ENCODE data around the gene TRNAU1AP.
"Not testable (repeated sequence)": the region's sequence is repeated elsewhere in the genome, so short reads cannot be mapped to it uniquely, and the experiment has no call there.

TRNAU1AP gene

DNA sequence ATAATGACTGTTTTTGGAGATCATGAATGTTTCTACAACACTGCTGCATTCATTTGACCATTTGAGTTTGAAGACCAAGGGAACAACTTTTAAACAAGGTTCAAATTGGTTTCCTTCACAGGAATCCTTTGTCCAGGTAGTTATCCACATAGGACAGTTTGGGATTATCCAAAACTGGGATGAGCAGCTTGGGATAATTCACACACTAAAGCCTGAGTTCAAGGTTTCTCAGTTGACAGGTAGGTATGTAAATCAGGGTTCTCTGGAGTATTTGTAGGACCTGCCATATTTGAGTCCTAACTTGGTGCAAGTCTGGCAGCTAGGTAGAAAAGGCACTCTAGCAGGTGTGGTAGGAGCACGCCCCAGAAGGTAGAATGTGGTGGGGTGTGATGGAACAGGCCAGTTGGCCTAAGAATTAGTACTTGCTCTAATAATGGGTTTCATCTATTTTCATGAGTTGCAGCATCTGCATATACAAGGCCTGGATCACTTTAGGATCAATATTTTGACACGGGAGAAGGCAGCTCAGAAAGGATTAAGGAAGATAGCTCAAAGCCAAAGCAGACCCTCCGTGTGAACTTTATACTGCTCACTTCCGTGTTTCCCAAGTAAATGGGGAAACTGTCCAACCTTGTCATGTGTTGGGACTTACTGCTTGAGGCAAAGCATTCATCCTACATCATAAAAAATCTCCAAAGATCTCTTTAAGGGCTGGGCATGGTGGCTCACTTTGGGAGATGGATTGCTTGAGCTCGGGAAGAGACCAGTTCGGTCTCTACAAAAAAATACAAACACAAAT lies 25.1 kb downstream of the TRNAU1AP start:
- DNase-seq (ENCODE audit: low read depth): no peak

DNA sequence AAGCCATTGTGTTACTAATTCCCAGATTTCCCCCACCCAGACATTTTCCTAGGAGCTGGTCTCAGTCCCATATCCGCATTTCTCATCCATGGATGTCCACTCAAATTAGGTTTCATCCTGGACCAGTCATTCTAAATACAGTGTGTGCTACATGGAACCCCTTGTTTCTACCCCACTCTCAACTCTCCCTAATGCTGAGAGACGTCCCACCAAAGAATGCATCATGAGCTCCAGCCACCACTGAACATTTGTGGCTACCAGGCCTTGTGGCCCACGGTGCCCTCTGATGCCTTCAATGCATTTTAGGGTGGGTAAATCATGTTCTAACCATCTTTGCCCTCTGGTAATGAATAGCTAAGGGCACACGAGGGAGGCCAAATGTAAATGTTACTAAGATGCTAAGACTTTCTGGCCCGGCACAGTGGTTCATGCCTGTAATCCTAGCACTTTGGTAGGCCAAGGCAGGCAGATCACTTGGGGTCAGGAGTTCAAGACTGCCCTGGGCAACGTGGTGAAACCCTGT lies 25.9 kb downstream of the TRNAU1AP start:
- no peak for DNase-seq (ENCODE audit: low read depth)

GRCh38 chr1:28579401-28579800 lies 26.5 kb downstream of the TRNAU1AP start:
- no peak for DNase-seq (ENCODE audit: low read depth)

GRCh38 chr1:28580722-28581530 lies 28.0 kb downstream of the TRNAU1AP start:
- no peak for DNase-seq (ENCODE audit: low read depth)

GRCh38 chr1:28581531-28582247 lies 28.8 kb downstream of the TRNAU1AP start:
- DNase-seq (ENCODE audit: low read depth): peak; percentile 68

DNA sequence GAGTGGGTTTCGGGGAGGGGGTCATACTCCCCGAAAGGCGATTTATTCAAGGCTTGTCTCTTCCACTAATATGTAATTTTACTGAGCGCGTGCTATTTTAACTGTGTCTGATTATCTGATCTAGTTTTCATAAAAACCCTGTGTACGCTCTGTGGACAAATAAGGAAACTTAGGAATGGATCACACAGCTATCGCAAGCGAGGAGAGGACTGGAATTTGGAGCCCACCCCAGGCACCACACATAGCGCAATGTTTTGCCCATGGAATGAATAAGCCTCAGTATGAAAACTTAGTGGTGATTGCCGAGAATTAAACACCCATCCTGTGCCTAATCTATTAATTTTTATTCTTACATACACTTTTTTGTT lies 29.3 kb downstream of the TRNAU1AP start:
- no peak for DNase-seq (ENCODE audit: low read depth)

DNA sequence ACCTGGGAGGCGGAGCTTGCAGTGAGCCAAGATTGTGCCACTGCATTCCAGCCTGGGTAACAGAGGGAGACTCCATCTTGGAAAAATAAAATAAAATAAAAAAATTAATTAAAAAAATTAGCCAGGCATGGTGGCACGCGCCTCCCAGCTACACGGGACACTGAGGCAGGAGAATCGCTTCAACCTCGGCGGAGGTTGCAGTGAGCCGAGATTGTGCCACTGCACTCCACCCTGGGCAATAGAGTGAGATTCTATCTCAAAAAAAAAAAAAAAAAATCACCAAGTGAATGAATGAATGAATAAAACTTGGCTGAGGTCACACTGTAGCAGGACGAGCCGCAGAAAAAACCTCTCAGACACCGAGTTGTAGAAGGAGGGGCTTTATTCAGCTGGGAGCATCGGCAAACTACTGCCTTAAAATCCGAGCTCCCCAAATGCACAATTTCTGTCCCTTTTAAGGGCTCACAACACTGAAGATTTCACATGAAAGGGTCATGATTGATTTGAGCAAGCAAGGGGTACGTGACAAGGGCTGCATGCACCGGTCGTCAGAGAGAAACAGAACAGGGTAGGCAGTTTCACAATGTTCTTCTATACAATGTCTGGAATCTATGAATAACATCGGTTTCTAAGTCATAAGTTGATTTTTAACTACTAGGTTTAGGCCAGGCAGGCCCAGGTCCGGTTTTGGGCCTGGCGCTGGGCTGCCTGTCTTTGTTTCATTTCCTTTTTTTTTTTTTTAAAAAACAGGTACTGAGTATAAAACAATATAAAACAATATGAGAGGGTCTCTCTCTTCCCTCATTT lies 33.9 kb downstream of the TRNAU1AP start:
- DNase-seq (ENCODE audit: low read depth): not testable (repeated sequence)

DNA sequence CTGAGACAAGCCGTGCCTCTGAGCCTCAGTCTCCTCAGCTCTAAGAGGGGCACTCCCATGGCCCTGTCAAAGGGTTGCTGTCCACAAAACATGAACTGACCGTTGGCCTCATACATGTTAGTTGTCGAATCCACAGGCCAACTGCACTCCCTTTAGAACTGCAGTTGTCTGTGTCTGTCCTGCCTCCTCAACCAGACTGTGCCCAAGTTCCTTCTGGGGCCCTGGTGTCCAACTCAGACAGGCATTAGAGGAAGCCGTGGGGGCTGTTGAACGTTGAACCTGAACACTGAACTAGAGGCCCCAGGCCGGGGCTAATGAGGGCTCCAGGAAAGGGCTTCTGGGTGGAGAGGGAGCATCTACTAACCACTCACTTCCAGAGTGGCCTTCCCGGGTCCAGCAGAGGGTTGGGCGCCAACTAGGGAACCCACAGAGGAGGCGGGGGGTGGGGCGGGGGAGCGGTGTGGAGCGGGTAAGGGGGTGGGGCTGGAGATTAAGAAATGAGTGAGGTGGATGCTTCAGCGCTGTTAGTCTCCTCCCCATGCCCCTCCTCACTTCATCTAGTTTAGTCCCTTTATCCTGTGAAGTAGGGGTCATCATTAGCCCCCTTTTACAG lies 38.9 kb downstream of the TRNAU1AP start, which contains the start of gene RAB42:
Gene RAB42, plus strand, starts transcription at position 558 of the 613 bp plus-strand sequence. CDS start 247 bp downstream, outside the sequence.
- no peak for DNase-seq (ENCODE audit: low read depth)

- DNase-seq (ENCODE audit: low read depth): no peak
These were observed 39.6 kb downstream of the TRNAU1AP start for GRCh38 chr1:28592321-28593071.

- DNase-seq (ENCODE audit: low read depth): not testable (repeated sequence)
These were observed 41.1 kb downstream of the TRNAU1AP start for GRCh38 chr1:28593988-28594356.

DNA sequence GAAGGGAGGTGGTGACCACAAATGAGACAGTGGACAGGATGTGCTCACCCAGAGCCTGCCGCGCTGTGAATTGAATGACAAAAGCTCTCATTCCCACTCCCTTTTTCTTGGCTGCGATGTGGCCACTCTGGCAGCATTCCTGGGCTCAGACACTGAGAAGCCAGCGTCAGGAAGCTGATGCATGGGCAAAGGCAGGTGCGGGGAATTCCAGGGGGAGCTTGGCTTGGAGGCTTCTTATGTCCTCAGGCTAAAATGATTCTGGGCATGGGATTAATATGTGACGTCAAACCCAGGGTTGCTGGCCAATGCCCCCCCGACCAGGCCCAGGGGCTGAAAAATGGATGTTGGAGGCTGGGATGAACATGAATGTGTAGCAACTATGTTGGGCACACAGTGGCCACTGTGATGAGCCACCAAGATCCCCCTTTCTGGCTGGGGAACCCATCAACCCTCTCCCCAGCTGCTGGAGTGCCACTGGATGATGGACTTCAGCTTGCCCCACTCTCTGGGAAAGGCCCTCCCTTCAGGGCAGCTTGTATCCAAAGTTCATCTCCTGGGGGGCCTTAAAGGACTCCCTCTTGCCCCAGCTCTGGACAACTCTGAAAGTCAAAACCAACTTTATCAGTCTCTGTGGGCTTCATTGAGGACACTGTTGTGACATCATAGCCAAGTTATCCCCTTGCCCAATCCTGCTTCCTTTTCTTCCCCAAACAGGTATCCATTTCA lies 42.0 kb downstream of the TRNAU1AP start:
- DNase-seq (ENCODE audit: low read depth): not testable (repeated sequence)

DNA sequence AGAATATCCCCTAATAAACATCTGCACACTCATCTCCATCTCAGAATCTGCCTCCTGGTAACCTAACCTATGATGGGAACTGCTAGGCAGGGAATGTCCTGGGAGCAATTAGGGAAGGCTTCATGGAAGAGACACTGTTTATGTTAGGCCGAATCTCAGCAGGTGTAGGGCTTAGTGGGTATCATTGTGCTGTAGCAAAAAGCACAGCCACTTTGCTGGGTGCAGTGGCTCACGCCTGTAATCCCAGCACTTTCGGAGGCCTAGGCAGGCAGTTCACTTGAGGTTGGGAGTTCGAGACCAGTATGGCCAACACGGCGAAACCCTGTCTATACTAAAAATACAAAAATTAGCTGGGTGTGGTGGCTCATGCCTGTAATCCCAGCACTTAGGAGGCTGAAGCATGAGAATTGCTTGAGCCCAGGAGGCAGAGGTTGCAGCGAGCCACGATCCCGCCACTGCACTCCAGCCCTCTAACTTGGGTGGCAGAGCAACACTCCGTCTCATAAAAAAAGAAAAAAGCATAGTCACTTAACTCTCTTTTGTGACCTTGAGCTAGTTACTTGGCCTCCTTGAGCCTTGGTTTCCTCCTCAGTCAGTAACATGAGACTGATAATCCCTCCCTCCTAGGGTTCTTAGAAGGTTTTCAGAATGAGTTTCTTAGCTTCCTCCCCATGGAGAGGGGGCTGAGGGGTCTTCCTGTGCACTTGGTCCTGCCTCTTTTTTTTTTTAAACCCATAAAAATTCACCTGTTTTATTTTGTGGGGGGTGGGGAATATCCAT lies 42.7 kb downstream of the TRNAU1AP start:
- DNase-seq (ENCODE audit: low read depth): no peak

DNA sequence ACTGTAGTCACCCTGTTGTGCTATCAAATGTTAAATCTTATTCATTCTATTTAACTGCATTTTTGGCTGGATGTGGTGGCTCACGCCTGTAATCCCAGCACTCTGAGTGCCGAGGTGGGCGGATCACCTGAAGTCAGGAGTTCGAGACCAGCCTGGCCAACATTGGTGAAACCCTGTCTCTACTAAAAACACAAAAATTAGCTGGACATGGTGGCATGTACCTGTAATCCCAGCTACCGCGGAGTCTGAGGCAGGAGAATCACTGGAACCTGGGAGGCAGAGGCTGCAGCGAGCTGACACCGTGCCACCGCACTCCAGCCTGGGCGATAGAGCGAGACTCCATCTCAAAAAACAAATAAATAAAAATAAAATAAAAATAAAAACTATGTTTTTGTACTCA lies 43.4 kb downstream of the TRNAU1AP start:
- not testable (repeated sequence) for DNase-seq (ENCODE audit: low read depth)

DNA sequence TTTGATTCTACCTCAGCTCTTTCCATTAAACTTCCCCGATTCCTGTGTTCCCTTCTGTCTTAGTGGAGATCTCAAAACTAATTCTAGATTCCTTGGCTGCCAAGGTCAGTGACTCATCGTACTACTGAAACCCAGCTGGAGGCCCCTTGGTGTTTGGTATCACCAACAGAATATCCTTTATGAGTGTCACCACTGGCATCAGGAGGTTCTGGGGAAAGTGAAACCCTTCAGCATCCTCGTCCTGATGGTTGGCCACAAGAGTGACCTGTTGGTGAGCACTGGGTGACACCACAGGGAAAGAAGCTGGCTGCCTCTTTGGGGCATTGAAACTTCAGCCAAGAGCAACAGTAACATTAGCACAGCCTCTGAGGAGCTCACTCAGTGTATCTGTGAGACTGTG lies 48.8 kb downstream of the TRNAU1AP start:
- DNase-seq (ENCODE audit: low read depth): peak; percentile 83

DNA sequence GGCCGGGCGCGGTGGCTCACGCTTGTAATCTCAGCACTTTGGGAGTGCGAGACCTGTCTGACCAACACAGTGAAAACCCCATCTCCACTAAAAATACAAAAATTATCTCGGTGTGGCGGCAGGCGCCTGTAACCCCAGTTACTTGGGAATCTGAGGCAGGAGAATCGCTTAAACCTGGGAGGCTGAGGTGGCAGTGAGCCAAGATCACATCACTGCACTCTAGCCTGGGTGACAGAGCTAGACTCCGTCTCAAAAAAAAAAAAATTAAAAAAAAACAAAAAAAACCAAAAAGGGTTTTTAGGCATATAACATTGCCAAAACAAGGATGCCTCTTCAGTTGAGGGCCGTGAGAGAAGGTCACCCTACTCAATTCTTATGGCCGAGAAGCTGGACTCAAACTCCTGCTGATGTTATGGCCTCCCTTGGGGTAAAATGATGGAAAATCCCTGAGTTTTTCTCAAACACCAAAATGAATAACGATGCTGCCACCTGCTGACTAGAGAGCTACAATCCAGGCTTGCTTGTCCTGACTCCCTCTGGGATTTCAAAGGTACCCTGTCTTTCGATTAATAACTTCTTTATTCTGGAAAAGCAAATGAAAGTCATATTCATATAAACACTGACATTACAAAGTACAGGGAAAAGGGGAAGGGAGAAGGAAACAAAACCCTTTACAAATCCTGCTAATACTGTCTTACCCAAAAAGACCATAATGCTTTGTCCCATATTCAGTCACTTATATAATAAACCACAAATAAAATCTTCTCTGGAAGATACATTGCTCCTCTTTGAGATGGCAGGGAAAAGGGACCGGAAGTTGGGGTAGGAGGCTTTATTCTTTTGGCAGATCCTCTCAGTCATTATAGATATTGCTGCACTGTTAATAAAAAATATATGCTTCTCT lies 49.9 kb downstream of the TRNAU1AP start:
- peak; percentile 49 for DNase-seq (ENCODE audit: low read depth)

DNA sequence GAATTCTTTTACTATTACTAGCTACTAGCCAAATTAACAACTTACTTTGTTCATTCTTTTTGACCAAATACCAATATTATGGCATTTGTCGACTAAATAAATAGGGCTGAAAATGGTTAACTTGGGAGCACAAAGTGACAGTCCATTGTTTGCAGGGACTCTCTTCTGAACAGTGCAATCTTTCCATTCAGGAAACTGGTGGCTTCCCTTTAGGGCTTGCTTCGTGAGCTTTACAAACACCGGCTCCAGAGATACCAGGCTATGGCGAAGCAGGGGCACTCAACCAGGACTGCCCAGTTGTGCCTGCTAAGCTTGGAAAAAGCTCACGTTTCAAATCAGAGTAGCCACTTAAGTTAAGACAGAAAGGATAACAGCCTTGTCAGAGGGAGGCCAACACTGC lies 51.5 kb downstream of the TRNAU1AP start:
- no peak for DNase-seq (ENCODE audit: low read depth)

GRCh38 chr1:28604962-28605361 lies 52.1 kb downstream of the TRNAU1AP start:
- DNase-seq (ENCODE audit: low read depth): no peak

DNA sequence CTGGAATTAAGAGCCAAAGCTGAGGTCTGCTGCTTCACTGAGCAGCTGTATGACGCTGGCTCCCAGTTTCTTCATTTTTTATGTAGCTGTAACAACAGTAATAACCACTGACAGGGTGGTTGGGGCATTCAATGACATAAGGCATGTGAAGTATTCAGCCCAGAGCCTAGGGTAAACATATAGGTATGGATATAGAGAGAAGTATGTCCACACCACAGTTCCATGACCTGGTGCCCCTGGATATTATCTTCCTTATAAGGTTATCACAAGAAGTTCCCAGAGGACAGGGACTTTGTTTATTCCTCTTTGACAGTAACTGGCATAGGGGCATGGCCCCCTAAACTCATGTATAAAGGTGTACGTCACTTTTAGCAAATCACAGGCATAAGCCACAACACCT lies 53.9 kb downstream of the TRNAU1AP start:
- DNase-seq (ENCODE audit: low read depth): no peak

Measured in non-pigmented ciliary epithelial cell (primary cell).